Adrenal gland (tissue), 12 donors: ENCODE results near the gene REPS1. TPM values are rescaled to one million over a fixed set of nuclear protein-coding genes. Genes with fewer than 3 reads are reported as not detected.

Experiments
- DNase-seq, 7 donors: peaks; one replicate each; pipeline ENCODE4 v3.0.0-alpha.2; 2019 to 2020
- H3K27ac ChIP-seq, 5 donors: fragments of 200-600 bp; sonication (generic) in 4 of 5; 1 replicate in 3 of 5; 2 replicates in 2 of 5; pipeline versions ENCODE4 v1.5.1 to v1.8.0; 2016 to 2020; ENCODE audit warnings: mild to moderate bottlenecking in 1 of 5
- H3K27me3 ChIP-seq: fragments of 200-600 bp; 2 replicates; pipeline ENCODE4 v1.8.0; 2021
- H3K36me3 ChIP-seq, 2 donors: fragments of 200-600 bp; replicated peaks in 1 of 2; 1 replicate in 1 of 2; 2 replicates in 1 of 2; pipeline versions ENCODE4 v1.5.1 to v1.8.0; 2018 to 2022
- H3K4me1 ChIP-seq, 2 donors: fragments of 200-600 bp; replicated peaks in 1 of 2; 1 replicate in 1 of 2; 2 replicates in 1 of 2; pipeline versions ENCODE4 v1.5.1 to v1.8.0; 2018 to 2021
- H3K4me3 ChIP-seq, 4 donors: fragments of 200-600 bp; sonication (generic) in 3 of 4; one replicate each; pipeline ENCODE4 v1.5.1; 2016 to 2018
- H3K9me3 ChIP-seq, 3 donors: fragments of 200-600 bp; sonication (generic) in 1 of 3; replicated peaks in 1 of 3; 1 replicate in 2 of 3; 2 replicates in 1 of 3; pipeline versions ENCODE4 v1.5.1 to v1.8.0; 2016 to 2021
- POLR2A ChIP-seq, 2 donors: fragments of 450-650 bp; IDR thresholded peaks; one replicate each; pipeline ENCODE4 v1.6.1; 2017; ENCODE audit warnings: antibody characterized with exemption in 2 of 2, mild to moderate bottlenecking in 2 of 2, moderate library complexity in 1 of 2
- WGBS, 4 donors: extraction: QIAGEN DNeasy Blood & Tissue Kit in 2 of 4; methylation state at CpG; one replicate each; pipeline versions ENCODE4 v1.1.5 to v1.1.7; 2013 to 2017; 5-methylcytosine and 5-hydroxymethylcytosine counted together
- intact Hi-C, 2 donors: fragments of 100-400 bp; cut with DNase I; formaldehyde crosslinking; loops; one replicate each; pipeline versions ENCODE4 v1.14.1 to v1.15.0; 2022 to 2023
- polyA plus RNA-seq, 3 donors: library from polyadenylated mRNA; stranded (reverse); fragments of 200-250 nt in 2 of 3; fragments of 350-450 nt in 1 of 3; fragmentation: Illumina TruSeq in 1 of 3; extraction: RNeasy Lipid Tissue Mini Kit (QIAGEN cat#74804) in 1 of 3; gene quantifications; one replicate each; pipeline ENCODE4 v1.2.3, GENCODE V29; 2013 to 2014
- total RNA-seq, 9 donors: library from RNA; depleted of rRNA in 4 of 9; stranded (reverse); fragments of >200 nt in 4 of 9; fragments of 120-200 nt in 1 of 9; fragmentation: NEBNext Ultra II Directional in 1 of 9; extraction: Animal tissue kit (Norgen Biotek cat#: 25700) in 1 of 9; gene quantifications; one replicate each; pipeline versions ENCODE4 v1.1.0 to v1.2.4, GENCODE V29; 2013 to 2023
- TF ChIP-seq, protein P1 (sequence below), 6 experiments: fragments of 450-650 bp in 4 of 6; fragments of 200-600 bp in 2 of 6; sonication (generic) in 1 of 6; IDR thresholded peaks; 1 replicate in 5 of 6; 2 replicates in 1 of 6; pipeline versions ENCODE4 v1.5.1 to v1.8.0; 2016 to 2021; ENCODE audit warnings: antibody characterized with exemption in 6 of 6, mild to moderate bottlenecking in 2 of 6, moderate library complexity in 1 of 6
- donor health status: healthy with polysubstance abuse.
- donor health status: Bipolar disorder and iron deficiency.
- donor health status: DM: yes; HTN: yes; CAD: no.
- donor health status: DM: no; HTN: no; CAD: no.
- donor health status: DM: no; HTN: no; CAD: no.
- donor health status: DM: yes; HTN: yes; CAD: no.

REPS1 gene
- total and polyA plus RNA-seq, 12 donors: 19.1 to 36.8 (median 26.4) TPM

DNA sequence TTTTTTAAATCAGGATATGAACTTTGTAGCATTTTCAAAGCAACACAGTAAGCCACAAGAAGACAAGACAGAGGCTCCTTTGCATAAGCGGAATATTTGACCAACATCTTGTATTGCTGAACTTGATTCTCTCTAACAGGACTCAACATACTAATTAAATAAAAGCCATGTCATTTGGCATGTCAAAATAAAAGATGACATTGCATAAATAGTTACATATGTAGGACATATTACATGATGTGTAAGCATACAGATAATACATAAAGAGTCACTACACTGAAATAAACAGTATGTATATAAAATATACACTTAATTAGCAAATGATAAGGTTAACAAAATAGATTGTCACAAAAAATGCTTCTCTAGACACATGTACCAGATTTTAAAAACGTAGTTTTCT, 62.2 kb downstream of the REPS1 start:
- TF ChIP-seq POLR2A (IDR thresholded peaks at IDR 0.05): no peak
- TF ChIP-seq, protein P1, sequence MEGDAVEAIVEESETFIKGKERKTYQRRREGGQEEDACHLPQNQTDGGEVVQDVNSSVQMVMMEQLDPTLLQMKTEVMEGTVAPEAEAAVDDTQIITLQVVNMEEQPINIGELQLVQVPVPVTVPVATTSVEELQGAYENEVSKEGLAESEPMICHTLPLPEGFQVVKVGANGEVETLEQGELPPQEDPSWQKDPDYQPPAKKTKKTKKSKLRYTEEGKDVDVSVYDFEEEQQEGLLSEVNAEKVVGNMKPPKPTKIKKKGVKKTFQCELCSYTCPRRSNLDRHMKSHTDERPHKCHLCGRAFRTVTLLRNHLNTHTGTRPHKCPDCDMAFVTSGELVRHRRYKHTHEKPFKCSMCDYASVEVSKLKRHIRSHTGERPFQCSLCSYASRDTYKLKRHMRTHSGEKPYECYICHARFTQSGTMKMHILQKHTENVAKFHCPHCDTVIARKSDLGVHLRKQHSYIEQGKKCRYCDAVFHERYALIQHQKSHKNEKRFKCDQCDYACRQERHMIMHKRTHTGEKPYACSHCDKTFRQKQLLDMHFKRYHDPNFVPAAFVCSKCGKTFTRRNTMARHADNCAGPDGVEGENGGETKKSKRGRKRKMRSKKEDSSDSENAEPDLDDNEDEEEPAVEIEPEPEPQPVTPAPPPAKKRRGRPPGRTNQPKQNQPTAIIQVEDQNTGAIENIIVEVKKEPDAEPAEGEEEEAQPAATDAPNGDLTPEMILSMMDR (IDR thresholded peaks at IDR 0.05): no peak
- no peaks in the 10 kb centered on the region for H3K4me1 ChIP-seq
- H3K4me3 ChIP-seq: no peak overlapping the region
- H3K27me3 ChIP-seq: no peaks in the 10 kb centered on the region
- WGBS, 4 donors: 84 to 93% (median 92%) methylated on average over 2 of the region's 2 CpGs
- H3K27ac ChIP-seq: no peak overlapping the region
- no peaks in the 10 kb centered on the region for H3K9me3 ChIP-seq
- no peak for DNase-seq
- intact Hi-C loops: no loop called here
- H3K36me3 ChIP-seq: no peaks in the 10 kb centered on the region

DNA sequence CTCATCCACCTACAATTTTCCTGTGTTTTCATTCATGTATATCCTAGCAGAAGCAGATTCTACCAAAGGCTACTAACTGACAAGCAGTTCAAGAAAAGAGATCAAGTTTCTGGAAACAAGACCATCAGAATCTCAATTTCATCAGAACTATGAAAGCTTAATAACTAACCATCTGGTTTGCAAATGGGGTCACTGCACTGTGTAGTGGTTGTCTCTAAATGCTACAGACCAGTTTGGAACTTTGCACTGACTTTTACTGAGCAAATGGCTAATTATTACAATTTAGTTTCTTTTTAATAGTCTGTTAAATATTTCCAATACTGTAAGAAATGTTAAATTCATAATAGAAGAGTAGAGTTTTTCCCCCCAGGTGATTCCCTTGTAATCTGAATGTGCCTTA, 64.5 kb downstream of the REPS1 start:
- peaks cover 0 to 10% of the 10 kb centered on the region in 2 donors for H3K36me3 ChIP-seq
- intact Hi-C loops: no loop called here

DNA sequence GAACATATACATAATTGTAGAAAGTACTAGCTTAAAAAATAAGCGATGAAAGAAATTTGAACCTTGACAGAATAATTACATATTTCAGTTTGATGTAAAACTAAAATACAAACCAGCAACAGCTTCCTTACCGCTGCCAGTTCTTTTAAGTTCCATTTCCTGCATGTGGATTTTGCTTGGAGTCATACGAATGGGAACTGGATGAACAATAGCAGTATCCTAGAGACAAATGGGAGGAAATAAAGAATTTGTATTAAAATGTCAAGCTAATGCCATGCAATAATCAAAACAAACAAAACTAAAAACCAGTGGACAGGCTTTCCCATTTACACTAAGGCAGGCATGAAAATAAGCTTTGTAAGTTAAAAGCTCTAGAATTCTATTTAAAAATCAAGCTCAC, 67.1 kb downstream of the REPS1 start:
- WGBS, 4 donors: 84 to 93% (median 90%) methylated on average over 3 of the region's 3 CpGs
- no peak for DNase-seq
- Histone ChIP-seq H3K36me3 (peaks cover 0 to 17% of the 10 kb centered on the region in 2 donors), H3K9me3 (no peaks in the 10 kb centered on the region), H3K27me3 (no peaks in the 10 kb centered on the region), H3K27ac (no peak overlapping the region), H3K4me1 (no peaks in the 10 kb centered on the region), H3K4me3 (no peak overlapping the region)
- TF ChIP-seq POLR2A (IDR thresholded peaks at IDR 0.05): no peak
- TF ChIP-seq, protein P1 (IDR thresholded peaks at IDR 0.05): no peak
- intact Hi-C loops: no loop called here

More for the DNA sequence above, 64.5 kb downstream of the REPS1 start:
- H3K4me3 ChIP-seq: no peak overlapping the region
- no peaks in the 10 kb centered on the region for H3K9me3 ChIP-seq
- TF ChIP-seq, protein P1 (IDR thresholded peaks at IDR 0.05): no peak
- TF ChIP-seq POLR2A (IDR thresholded peaks at IDR 0.05): no peak
- no peaks in the 10 kb centered on the region for H3K27me3 ChIP-seq
- no peak overlapping the region for H3K27ac ChIP-seq
- no peak for DNase-seq
- no peaks in the 10 kb centered on the region for H3K4me1 ChIP-seq

DNA sequence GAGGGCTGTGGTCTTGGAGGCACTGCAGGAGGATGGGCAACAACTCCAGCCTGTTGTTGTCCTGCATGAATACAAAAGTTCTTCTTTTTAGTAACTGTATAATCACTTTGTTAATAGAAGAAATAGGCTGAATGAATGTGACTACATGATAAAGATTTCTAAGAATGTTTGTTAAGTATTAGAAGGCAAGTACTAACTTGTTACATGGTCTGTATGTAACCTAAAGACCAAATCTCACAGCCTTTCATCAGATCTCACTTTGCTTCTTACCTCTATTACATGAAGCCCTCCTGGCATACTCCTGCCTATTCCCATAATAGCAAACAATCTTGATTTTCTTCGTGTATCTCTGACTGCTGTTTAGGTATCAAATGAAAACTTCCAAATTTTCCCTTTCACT, 73.4 kb downstream of the REPS1 start:
- WGBS, 4 donors: 86 to 97% (median 94%) methylated on average over 1 of the region's 1 CpG
- H3K36me3 ChIP-seq: peaks cover 0 to 45% of the 10 kb centered on the region in 2 donors
- intact Hi-C loops: no loop called here

More for the DNA sequence above, 73.4 kb downstream of the REPS1 start:
- H3K4me3 ChIP-seq: no peak overlapping the region
- no peak overlapping the region for H3K27ac ChIP-seq
- DNase-seq: no peak
- H3K9me3 ChIP-seq: no peaks in the 10 kb centered on the region
- TF ChIP-seq, protein P1 (IDR thresholded peaks at IDR 0.05): no peak
- TF ChIP-seq POLR2A (IDR thresholded peaks at IDR 0.05): no peak
- no peaks in the 10 kb centered on the region for H3K27me3 ChIP-seq
- H3K4me1 ChIP-seq: no peaks in the 10 kb centered on the region
